Measurements from ENCODE around the gene MYO5C. TPM values are rescaled to one million over a fixed set of nuclear protein-coding genes. Genes with fewer than 3 reads are reported as not detected.

Gene MYO5C
- total RNA-seq (2014; rRNA removed; shearing (Covaris generic)) = 0.16 and 0.47 TPM in 2 replicates

- no peak for DNase-seq (ENCODE audit: low read depth in 1 of 2, low spot score in 2 of 2)
These were observed at the start of gene MYO5C for GRCh38 chr15:52295421-52296001. Gene MYO5C (minus strand): TSS chr15:52295804. CDS start chr15:52295636, 168 bp downstream.

GRCh38 chr15:52344592-52344991, 49.0 kb upstream of the MYO5C start:
- H3K36me3 ChIP-seq = 0 out of 2 replicates have a peak, but pooled peaks cover 3% of the 10 kb centered on the region
- H3K4me3 ChIP-seq = no peak overlapping the region
- no peak overlapping the region for H3K27ac ChIP-seq
- DNase-seq (ENCODE audit: low read depth in 1 of 2, low spot score in 2 of 2) = no peak
- no peaks in the 10 kb centered on the region for H3K27me3 ChIP-seq (replicated peaks)
- no peaks in the 10 kb centered on the region for H3K9me3 ChIP-seq (replicated peaks)
- H3K4me1 ChIP-seq (replicated peaks) = peaks cover 26% of the 10 kb centered on the region

More at GRCh38 chr15:52295421-52296001, at the start of gene MYO5C:
- Histone ChIP-seq H3K36me3 (no peaks in the 10 kb centered on the region), H3K27me3 (replicated peaks) (peaks cover 24% of the 10 kb centered on the region), H3K9me3 (replicated peaks) (no peaks in the 10 kb centered on the region), H3K27ac (no peak within 1 kb of the TSS), H3K4me3 (peak within 1 kb of the TSS; percentile 37), H3K4me1 (replicated peaks) (peaks cover 10% of the 10 kb centered on the region)

DNA sequence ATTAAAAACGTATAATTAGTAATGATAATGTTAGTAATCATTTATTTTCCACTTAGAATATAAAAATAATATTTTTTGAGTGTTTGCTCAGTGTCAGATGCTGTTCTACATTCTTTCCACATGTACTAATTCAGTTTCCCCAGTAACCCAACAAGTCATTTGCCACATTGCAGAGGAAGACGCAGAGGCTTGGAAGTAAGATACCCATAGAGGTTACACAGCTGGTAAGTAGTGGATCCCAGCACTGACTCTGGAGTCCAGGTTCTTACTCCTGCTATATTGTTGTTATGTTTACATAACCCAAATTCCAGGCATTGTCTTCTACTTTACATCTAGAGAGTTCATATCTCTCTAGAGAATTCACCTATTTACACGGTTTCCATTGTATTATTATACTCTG, 48.2 kb upstream of the MYO5C start:
- Histone ChIP-seq H3K36me3 (0 out of 2 replicates have a peak, but pooled peaks cover 3% of the 10 kb centered on the region), H3K4me1 (replicated peaks) (peaks cover 22% of the 10 kb centered on the region), H3K27me3 (replicated peaks) (no peaks in the 10 kb centered on the region), H3K27ac (no peak overlapping the region), H3K9me3 (replicated peaks) (no peaks in the 10 kb centered on the region), H3K4me3 (no peak overlapping the region)
- DNase-seq (ENCODE audit: low read depth in 1 of 2, low spot score in 2 of 2) = no peak

DNA sequence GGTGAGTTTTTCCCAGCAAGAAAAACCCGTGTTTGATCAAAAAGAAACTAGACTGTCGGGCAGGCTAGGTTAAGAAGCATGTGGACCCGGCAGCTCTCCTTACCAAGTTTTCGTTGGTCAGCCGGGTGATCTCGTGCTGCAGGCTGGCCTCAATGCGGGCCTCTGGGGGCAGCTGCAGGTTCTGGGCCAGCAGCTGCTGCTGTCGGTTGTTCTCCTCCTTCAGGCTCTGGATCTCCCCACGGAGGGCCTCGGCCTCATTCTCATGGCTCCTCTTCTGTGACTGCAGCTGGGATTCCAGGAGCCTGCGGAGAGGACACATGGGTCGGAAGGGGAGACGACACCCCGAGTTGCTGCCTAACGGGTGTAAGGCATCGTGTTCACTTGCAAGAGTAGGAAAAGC, 44.5 kb upstream of the MYO5C start:
- Histone ChIP-seq H3K27me3 (replicated peaks) (no peaks in the 10 kb centered on the region), H3K27ac (no peak overlapping the region), H3K9me3 (replicated peaks) (no peaks in the 10 kb centered on the region), H3K4me3 (no peak overlapping the region), H3K36me3 (peaks cover 2% of the 10 kb centered on the region; the same call in 1 of the 2 replicates), H3K4me1 (replicated peaks) (peaks cover 43% of the 10 kb centered on the region)
- DNase-seq (ENCODE audit: low read depth in 1 of 2, low spot score in 2 of 2) = no peak

DNA sequence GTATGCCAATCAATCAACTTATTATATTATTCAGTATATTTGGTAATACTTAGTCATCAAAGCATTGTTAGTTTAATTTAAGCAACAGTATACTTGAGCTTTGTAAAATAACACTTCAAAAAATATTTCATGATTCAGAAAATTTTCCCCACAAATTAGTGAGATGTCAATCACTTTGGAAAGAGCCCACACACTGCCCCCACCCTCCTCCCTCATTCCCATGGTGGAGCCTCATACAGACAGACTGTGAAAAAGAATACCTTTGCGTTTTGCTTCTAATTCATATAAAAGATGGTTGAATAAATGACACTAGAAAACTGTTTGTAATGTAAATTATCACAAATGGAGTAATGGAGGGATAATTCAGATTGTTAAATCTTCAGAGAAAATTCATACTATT, 43.3 kb upstream of the MYO5C start:
- H3K4me1 ChIP-seq (replicated peaks) = peaks cover 45% of the 10 kb centered on the region

DNA sequence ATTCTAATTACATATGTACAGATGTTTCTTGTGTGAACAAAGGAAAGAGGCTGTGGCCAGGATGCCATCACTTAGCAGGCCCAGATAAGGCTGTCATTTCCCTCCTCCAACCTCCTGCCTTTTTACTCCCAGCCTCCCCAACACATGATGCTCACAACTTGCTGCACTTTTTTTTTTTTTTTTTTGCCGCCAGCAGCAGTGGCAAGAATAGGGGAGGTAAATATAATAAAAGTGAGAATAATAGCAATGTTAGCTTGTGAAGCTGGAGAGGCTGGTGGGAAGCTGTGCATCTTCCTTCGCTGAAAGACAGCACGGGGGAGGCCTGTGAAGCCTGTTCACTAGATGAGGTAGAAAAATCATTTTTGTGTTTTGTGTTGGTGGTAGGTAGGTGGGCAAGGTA, 42.5 kb upstream of the MYO5C start:
- H3K27ac ChIP-seq = peak overlapping the region; percentile 87
- H3K4me3 ChIP-seq = no peak overlapping the region
- no peaks in the 10 kb centered on the region for H3K9me3 ChIP-seq (replicated peaks)
- DNase-seq (ENCODE audit: low read depth in 1 of 2, low spot score in 2 of 2) = peak in 1 of 2 experiments; percentile 13
- H3K27me3 ChIP-seq (replicated peaks) = no peaks in the 10 kb centered on the region
- peaks cover 43% of the 10 kb centered on the region for H3K4me1 ChIP-seq (replicated peaks)
- peaks cover 2% of the 10 kb centered on the region; the same call in 1 of the 2 replicates for H3K36me3 ChIP-seq

More for the DNA sequence above, 43.3 kb upstream of the MYO5C start:
- no peak for DNase-seq (ENCODE audit: low read depth in 1 of 2, low spot score in 2 of 2)
- Histone ChIP-seq H3K27ac (no peak overlapping the region), H3K9me3 (replicated peaks) (no peaks in the 10 kb centered on the region), H3K4me3 (no peak overlapping the region), H3K27me3 (replicated peaks) (no peaks in the 10 kb centered on the region), H3K36me3 (peaks cover 2% of the 10 kb centered on the region; the same call in 1 of the 2 replicates)

DNA sequence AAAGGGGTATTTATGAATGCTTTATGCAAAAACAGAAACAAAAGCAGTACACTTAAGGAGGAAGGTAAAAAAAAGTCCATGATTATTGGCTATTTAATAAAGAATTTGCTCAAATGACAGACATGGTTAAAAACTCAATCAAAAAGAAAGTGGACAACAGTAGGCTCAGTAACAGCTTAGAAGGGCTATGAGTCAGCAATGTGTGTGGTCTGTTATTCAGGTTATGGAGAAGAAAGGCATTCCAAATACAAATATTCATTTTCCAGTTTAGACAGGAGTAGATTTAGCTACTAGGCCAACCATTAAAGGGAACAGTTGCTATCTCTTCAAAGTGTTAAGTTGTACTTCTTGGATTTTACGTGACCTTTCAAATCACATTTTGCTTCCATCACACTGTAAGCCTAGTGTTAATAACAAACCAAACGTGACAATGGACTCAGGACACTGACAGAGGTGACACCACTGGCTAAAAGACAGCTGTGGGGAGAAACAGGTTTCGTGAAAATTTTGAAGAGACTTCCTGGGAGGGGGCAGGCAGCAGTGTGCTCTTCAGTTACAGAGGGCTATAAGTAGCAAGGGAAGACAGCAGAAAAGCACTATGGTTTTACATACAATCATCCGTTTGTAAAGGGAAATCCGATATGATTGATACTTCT, 41.7 kb upstream of the MYO5C start:
- peak overlapping the region; percentile 87 for H3K27ac ChIP-seq

DNA sequence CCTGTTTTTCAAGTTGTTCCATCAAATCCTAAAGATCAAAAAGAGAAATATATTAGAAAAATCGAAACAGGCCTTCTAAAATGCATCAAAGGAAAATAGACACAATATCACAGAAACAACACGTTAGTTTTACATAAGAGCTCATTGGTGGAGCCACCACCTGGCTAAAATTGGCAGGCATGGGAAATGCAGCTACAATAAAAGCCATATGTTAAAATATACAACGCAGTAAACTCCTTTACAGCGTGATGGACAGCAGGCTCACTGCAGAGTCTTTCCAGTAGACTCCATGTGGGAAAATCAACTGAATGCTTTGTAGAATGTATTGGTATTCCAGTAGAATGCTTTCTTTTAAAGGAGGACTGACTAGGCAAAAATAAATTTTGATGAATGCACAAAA, 40.9 kb upstream of the MYO5C start:
- Histone ChIP-seq H3K27ac (peak overlapping the region; percentile 87), H3K27me3 (replicated peaks) (no peaks in the 10 kb centered on the region), H3K4me3 (no peak overlapping the region), H3K4me1 (replicated peaks) (peaks cover 43% of the 10 kb centered on the region), H3K9me3 (replicated peaks) (no peaks in the 10 kb centered on the region), H3K36me3 (peaks cover 2% of the 10 kb centered on the region; the same call in 1 of the 2 replicates)
- no peak for DNase-seq (ENCODE audit: low read depth in 1 of 2, low spot score in 2 of 2)

More for the DNA sequence above, 41.7 kb upstream of the MYO5C start:
- Histone ChIP-seq H3K36me3 (peaks cover 2% of the 10 kb centered on the region; the same call in 1 of the 2 replicates), H3K4me3 (no peak overlapping the region), H3K9me3 (replicated peaks) (no peaks in the 10 kb centered on the region), H3K27me3 (replicated peaks) (no peaks in the 10 kb centered on the region), H3K4me1 (replicated peaks) (peaks cover 43% of the 10 kb centered on the region)
- peak; percentile 62 to 87 for DNase-seq (ENCODE audit: low read depth in 1 of 2, low spot score in 2 of 2)

DNA sequence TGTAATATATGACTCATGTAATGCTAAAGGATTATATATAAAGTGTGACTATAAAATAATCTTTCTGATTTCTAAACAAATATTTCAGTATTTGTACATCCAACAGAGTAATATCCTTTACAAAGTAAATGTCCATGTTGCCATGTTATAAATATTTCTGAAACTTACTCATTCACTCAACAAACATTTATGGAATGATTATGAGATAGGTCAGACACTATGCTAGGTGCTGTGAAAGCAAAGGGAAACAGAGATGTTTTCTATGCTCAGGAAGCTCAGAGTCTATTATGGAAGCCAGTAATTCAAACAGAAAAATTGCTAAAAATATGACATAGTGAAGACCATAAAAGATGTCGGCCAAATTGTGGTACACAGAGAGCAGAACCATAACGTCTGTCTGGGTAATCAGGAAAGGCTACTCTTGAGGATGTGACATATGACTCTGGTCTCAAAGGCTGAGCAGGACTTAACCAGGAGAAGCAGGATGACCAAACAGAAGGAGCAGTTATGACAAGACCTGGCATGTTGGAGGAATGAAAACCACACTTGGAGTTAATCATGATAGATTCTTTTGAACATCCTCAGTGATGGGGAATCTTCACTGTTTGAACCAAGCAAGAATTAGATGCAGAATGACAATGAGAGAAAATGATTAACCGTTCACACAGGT, 39.0 kb upstream of the MYO5C start:
- peak overlapping the region; percentile 41 for H3K27ac ChIP-seq
- peaks cover 43% of the 10 kb centered on the region for H3K4me1 ChIP-seq (replicated peaks)
- H3K9me3 ChIP-seq (replicated peaks) = no peaks in the 10 kb centered on the region
- H3K4me3 ChIP-seq = no peak overlapping the region
- DNase-seq (ENCODE audit: low read depth in 1 of 2, low spot score in 2 of 2) = peak in 1 of 2 experiments; percentile 32
- H3K36me3 ChIP-seq = peaks cover 2% of the 10 kb centered on the region; the same call in 1 of the 2 replicates
- no peaks in the 10 kb centered on the region for H3K27me3 ChIP-seq (replicated peaks)

- Histone ChIP-seq H3K36me3 (peaks cover 1% of the 10 kb centered on the region), H3K9me3 (replicated peaks) (no peaks in the 10 kb centered on the region), H3K4me1 (replicated peaks) (peaks cover 19% of the 10 kb centered on the region), H3K4me3 (no peak overlapping the region), H3K27ac (no peak overlapping the region), H3K27me3 (replicated peaks) (no peaks in the 10 kb centered on the region)
- peak in 1 of 2 experiments; percentile 50 for DNase-seq (ENCODE audit: low read depth in 1 of 2, low spot score in 2 of 2)
These were observed 36.1 kb upstream of the MYO5C start for GRCh38 chr15:52331490-52332240.

- no peaks in the 10 kb centered on the region for H3K9me3 ChIP-seq (replicated peaks)
- H3K36me3 ChIP-seq = peaks cover 6% of the 10 kb centered on the region
- H3K4me3 ChIP-seq = no peak overlapping the region
- no peak for DNase-seq (ENCODE audit: low read depth in 1 of 2, low spot score in 2 of 2)
- H3K4me1 ChIP-seq (replicated peaks) = peaks cover 8% of the 10 kb centered on the region
- no peak overlapping the region for H3K27ac ChIP-seq
- H3K27me3 ChIP-seq (replicated peaks) = no peaks in the 10 kb centered on the region
These were observed 34.4 kb upstream of the MYO5C start for GRCh38 chr15:52329987-52330386.

DNA sequence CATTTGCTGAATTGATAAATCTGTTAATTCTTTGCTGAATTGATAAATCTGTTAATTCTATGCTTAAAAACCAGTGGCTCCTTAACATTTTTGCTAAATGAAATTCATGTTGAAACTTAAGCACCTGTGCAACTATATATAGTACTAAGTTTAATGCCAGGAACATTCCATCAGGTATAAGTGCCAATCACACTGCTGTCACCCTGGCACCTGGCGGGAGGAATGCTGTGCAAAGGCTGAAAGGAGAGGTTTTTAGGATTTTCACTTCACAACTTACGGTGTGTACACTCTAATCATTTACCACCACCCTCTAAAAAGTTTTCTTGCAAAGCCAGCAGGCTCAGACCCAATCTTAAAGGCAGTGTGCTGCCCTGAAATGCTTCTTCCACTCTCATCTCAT, 33.5 kb upstream of the MYO5C start:
- H3K4me1 ChIP-seq (replicated peaks) = no peaks in the 10 kb centered on the region
- H3K9me3 ChIP-seq (replicated peaks) = no peaks in the 10 kb centered on the region
- H3K27me3 ChIP-seq (replicated peaks) = no peaks in the 10 kb centered on the region
- no peak overlapping the region for H3K27ac ChIP-seq
- DNase-seq (ENCODE audit: low read depth in 1 of 2, low spot score in 2 of 2) = no peak
- H3K36me3 ChIP-seq = peaks cover 6% of the 10 kb centered on the region
- H3K4me3 ChIP-seq = no peak overlapping the region

DNA sequence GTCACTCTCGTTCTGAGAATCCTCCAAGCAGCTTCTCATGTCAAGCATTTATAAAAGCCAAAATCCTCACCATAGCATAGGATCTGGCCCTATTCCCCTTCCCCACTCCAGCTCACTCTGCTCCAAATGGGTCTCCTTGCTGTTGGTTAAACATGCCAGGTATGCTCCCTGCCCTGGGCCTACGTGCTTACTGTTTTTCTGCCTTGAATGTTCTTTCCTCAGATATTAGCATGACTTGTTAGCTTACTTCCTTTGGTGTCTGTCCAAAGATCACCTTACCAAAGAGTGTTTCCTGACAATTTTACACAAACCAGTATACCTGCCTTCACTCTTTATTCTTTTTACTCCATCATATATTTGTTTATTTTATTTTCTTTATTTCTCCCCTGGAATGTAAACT, 33.1 kb upstream of the MYO5C start:
- no peak overlapping the region for H3K27ac ChIP-seq
- H3K4me1 ChIP-seq (replicated peaks) = no peaks in the 10 kb centered on the region

More for the DNA sequence above, 33.1 kb upstream of the MYO5C start:
- Histone ChIP-seq H3K4me3 (no peak overlapping the region), H3K36me3 (peaks cover 6% of the 10 kb centered on the region), H3K27me3 (replicated peaks) (no peaks in the 10 kb centered on the region), H3K9me3 (replicated peaks) (no peaks in the 10 kb centered on the region)
- DNase-seq (ENCODE audit: low read depth in 1 of 2, low spot score in 2 of 2) = no peak

Measured in SJSA1 (cell line).